HG03378 (cell line): ENCODE data around the gene CTLA4.

Experiments used
- ATAC-seq: cut with Tn5 transposase; IDR thresholded peaks from one replicate; pipeline ENCODE4 v1.9.1; 2021; ENCODE audit warnings: mild to moderate bottlenecking, moderate library complexity; ENCODE audit not compliant: unreplicated experiment

The CTLA4 gene

GRCh38 chr2:203867561-203868200 lies at the start of gene CTLA4:
TSS of gene CTLA4 (plus strand) at chr2:203867771. CDS start at chr2:203867943, 172 bp downstream.
- ATAC-seq, result no peak

DNA sequence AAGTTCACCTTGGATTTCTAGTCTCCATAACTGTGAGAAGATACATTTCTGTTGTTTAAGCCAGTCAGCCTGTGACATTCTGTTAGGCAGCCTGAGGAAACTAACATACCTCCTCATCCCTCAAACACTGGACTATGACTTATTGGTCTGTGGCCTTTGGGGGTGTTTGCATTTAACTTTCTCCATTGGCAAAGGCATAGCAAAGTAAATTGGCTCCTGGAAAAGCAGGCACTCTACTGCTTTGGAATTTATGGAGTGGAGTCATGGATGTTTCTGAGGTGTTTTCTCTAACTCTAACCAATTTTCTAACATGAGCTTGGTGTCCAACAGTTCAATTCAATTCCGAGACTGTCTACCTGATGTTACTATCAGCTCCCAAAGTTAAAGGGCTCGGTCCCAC lies 48.9 kb upstream of the CTLA4 start:
- ATAC-seq, result no peak

DNA sequence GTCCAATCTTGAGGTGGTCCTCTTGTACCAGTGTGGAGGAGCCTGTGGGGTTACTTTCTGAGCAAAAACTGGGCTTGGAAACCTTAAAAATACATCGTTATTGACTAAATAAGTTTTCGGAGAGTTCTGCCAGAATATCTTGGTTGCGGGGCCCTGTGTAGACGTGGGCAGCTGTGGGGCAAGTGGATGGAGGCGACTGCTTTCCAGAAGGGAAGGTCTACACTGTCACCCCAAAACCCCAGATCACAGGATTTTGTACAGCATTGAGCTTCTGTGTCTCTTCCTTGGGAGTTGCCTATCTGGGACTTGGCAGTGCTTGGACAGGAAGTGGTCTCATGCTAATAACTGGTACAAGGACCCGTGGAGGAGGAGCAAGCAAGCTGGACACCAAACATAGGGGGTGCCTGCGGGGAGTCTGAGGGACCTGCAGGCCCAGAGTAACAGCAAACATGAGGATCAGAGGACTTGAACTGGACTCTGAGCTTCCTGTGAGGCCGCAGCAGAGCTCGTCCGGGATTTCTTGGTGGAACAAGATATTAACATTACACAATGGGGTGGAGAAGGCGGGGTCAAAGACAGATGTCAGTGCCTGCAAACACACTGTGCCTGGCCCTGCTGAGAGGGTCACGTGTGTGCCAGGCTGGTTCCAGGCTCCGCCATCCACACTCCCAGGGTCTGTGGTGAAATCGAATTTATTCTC lies 48.0 kb upstream of the CTLA4 start:
- ATAC-seq, result no peak

- ATAC-seq, result peak; percentile 95
Measured at GRCh38 chr2:203820969-203821368, 46.6 kb upstream of the CTLA4 start.

GRCh38 chr2:203822240-203822639 lies 45.3 kb upstream of the CTLA4 start:
- no peak for ATAC-seq

DNA sequence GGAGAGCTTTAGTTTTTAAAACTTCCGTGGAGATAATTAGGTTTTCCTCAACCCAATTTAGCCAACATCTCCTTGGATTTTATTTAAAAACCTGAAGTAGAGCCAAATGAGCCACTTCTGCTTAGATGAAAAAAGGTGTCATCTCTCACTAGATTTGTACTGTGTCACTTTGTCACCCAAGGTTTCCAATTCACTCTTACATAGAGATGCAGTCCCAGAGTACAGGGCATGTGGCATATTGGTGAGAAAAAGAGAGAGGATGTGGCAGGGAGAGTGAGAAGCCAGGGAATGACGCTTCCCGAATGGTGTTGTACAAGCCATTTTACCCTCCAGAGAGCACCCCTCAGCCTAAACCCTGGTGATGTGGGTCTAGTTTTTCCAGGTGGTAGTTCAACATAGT lies 44.4 kb upstream of the CTLA4 start:
- ATAC-seq, result no peak

DNA sequence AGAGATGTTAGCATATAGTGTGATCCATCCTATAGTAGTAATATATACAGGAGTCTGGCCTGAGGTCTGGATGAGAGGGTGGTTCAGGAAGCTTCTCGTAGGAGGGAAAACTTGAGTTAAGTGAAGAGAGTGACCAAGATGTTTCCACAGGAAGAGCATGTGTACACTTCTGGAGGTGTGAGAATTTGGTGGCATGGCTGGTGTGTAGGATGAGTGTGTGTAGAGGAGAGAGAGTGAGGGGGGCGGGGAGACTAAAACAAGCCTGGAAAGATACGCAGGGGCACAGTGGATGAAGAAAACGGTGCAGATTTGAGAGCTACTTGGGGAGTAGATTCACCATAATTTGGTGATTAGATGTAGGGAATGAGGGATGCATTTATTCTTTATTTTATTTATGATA lies 43.5 kb upstream of the CTLA4 start:
- no peak for ATAC-seq

GRCh38 chr2:203824603-203825002 lies 43.0 kb upstream of the CTLA4 start:
- no peak for ATAC-seq

GRCh38 chr2:203826704-203827103 lies 40.9 kb upstream of the CTLA4 start:
- ATAC-seq, result no peak

DNA sequence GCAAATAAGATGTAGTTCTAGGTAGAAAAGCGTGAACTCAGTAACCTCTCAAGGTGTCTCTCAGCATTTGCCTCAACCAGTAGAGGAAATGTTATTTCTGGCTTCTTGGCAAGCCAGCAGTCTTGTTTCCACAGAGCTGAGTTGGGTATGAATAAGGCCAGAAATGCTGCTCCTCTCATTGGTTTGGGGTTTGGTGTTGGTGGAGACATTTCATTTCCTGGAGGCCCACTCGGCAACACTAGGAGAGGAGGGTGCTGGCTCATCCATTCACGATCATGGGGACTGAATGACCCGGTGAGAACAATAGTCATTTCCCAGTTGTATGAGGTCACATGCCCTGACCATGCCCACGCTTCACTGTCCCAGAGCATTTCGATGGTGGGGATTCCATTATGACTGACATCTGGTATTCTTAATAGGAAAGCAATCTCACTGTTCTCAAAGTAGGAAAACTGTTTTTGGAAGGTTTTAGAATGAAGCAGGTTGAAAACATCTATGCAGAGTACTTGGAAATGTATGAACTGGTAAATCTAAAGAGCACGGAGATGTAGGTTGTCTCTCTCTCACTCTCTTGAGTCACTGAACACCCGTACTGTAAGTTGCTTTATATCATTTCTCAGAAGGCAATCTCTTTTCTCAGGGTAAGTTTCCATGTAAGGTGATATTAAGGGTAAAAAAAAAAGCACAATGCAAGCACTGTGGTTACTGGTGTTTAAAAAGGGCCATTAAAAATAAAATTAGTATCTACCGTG lies 37.1 kb upstream of the CTLA4 start:
- no peak for ATAC-seq

DNA sequence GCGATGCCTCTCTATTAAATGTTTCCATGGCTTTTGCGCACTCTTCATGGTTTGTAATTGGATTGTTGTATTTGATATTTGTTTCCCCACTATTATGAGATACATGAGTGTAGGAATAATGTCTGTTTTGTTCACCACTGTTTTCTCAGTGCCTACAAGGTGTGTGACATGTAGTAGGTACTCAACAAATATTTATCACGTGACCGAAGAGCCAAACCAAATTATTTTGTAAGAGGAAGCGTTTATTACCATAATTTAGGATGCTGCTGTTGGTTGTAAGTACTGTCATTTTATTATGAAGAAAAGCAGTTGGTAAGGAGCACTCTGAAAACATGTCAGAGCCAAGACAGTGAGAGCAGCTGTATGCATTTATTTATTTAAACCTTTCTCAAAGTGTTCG lies 32.2 kb upstream of the CTLA4 start:
- ATAC-seq, result no peak

DNA sequence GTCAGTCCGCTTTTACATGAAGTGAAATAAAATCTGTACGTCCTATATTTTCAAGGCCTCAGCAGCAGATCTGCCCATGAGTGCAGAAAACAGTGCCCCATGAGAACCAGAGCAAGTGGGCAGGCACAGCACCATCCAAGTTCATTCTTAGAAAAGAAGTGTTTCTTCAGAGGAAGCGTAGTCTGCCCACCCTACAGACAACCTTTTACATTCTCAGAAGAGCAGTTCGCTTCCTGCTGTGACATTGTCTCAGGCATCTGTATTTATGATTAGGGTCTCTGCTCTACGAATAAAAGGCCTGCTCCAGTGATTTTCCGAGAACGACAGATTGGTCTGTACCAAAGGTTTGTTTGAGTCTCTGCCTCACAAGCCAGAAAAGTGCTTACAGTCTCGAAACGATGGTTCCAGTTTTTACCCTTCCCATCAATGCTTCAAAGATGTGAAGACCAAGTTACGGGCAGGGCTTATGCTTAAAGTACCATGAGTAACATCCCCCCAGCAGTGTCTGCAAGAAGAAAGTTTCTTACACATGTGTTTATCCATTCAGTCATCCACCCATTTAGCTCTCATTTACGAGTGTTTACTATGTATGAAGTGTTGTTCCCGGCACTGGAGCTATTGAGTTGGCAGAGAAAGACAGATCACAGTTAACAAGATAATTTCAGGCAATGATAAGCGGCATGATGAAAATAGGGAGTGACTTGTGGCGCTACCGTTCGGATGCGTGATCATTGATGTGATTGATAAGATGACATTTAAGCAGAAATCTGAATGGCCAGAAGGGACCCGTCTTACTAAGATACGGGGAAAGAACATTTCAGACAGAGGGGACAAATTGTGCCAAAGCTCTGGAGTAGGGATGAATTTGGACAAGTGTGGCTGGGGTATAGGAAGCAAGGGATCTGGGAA lies 31.4 kb upstream of the CTLA4 start:
- no peak for ATAC-seq

DNA sequence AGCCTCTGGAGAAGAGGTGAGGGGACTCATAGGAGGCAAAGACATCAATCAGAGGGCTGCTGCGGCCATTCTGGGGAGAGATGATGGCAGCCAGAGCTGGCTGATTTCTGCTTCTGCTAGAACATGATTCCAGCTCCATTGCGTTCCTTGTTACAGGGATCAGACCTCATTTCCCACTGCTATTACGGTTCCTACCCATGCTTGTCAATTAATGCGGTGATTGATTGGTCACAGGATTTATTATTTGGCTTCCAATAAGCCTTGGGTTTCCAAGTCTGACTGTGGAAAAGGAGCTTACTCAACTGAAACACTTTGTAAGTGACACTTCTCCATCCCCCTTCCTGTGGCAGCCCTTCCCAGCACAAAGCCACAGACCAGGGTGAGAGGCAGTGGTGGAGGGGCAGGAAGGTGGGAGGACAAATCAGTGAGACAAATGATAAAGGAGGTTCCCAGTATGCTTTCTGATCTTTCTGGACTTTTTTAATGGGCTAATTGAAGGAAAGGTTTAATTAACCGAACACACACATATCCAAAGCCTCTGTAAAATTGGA lies 26.8 kb upstream of the CTLA4 start:
- ATAC-seq, result no peak

DNA sequence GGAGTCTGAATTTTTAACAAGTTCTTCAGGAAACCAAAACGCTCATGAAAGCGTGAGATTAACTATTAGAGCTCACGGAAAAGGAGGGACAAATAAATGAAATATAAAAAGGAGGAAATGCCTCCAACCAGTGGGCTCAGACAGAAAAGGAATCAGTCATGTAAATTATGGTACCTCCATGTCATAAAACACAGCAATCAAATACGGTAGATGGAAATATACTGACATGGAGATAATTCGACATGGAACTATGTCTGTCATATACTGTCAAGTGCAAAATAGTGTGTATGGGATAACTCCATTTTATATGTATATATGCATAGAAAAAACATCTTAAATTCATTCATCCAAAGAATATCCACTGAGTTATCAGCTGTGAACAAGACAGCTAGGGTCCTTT lies 25.9 kb upstream of the CTLA4 start:
- ATAC-seq, result no peak

DNA sequence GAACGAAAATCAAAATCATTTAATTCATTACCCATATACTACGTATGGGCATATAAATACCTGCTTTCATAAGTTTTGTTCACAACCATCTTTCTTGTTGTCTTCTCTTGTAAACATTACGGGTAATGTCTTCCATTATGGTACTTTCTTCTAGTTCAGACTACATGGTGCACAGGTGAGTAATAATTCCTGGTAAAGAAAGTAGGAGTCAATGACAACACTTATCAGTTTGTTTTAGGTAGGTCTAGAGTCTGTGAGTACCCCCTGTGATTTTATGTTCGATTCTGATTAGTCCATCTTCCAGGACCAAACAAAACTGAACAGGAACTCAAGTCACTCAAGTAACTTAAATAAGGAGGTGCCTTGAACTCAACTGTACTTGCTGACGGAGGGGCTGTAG lies 25.2 kb upstream of the CTLA4 start:
- no peak for ATAC-seq

- ATAC-seq, result no peak
Measured at GRCh38 chr2:203846490-203847105, 21.0 kb upstream of the CTLA4 start.

DNA sequence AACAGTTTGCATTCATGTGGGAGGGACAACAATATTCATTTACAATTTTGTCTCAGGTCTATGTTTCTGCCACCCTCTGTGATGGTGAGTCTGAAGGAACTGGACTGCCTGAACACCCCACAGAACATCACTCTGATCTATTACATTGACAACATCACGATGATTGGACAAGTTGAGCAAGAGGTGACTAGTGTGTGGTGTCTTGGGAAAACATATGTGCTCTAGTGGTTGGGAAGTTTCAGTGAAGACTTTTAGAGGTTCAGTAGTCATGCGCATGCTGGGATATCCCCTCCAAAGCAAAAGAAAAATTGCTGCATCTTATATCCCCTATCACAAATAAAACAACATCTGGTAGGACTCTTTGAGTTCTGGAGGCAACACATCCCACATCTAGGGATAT lies 18.6 kb upstream of the CTLA4 start:
- ATAC-seq, result no peak

- no peak for ATAC-seq
Measured at GRCh38 chr2:203852760-203853159, 14.8 kb upstream of the CTLA4 start.

- ATAC-seq, result no peak
Measured at GRCh38 chr2:203853271-203853670, 14.3 kb upstream of the CTLA4 start.

DNA sequence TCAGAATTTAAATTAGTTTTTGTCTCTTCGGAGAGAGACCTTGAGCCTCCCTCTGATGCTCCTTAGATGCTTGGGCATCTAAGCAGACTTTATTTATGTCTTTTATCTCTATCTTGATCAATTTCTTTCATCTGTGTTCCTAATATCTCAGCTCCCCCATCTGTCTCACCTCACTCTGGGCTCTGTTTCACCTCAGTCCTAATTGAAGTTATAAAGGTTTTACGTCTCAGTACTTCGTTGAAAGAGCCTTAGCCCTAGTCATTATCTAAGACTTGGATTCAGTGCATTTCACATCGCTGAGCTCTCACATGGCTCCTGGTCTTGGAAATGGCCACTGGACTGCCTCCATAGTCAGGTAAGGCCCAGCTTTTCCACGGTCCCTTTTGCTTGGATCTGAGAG lies 13.8 kb upstream of the CTLA4 start:
- ATAC-seq, result no peak
